Stimulated activated CD8-positive, alpha-beta memory T cell treated with anti-CD3 and anti-CD28 coated beads, Interleukin-7, amount 100 ng/mL, for 48 hours (primary cell): ENCODE data around the gene USH2A.

Experiments
- DNase-seq, 2 donors: peaks; one replicate each; pipeline ENCODE4 v3.0.0-alpha.2; 2020; ENCODE audit warnings: low read depth in 1 of 2; ENCODE audit errors: extremely low read depth in 1 of 2

USH2A gene

GRCh38 chr1:215888159-215888558, 535.1 kb downstream of the USH2A start:
- no peak for DNase-seq

GRCh38 chr1:215887627-215888026, 535.6 kb downstream of the USH2A start:
- DNase-seq: no peak

- no peak for DNase-seq
Observed at GRCh38 chr1:215883004-215883403, 540.2 kb downstream of the USH2A start.

- DNase-seq: no peak
Observed at GRCh38 chr1:215878843-215879242, 544.4 kb downstream of the USH2A start.

- DNase-seq: no peak
Observed at GRCh38 chr1:215878128-215878527, 545.1 kb downstream of the USH2A start.

- no peak for DNase-seq
Observed at GRCh38 chr1:215877452-215877951, 545.7 kb downstream of the USH2A start.

GRCh38 chr1:215875712-215876111, 547.5 kb downstream of the USH2A start:
- no peak for DNase-seq

GRCh38 chr1:215875236-215875635, 548.0 kb downstream of the USH2A start:
- DNase-seq: no peak

GRCh38 chr1:215872658-215873057, 550.6 kb downstream of the USH2A start:
- no peak for DNase-seq

- no peak for DNase-seq
Observed at GRCh38 chr1:215868500-215868899, 554.7 kb downstream of the USH2A start.

- no peak for DNase-seq
Observed at GRCh38 chr1:215865060-215865459, 558.2 kb downstream of the USH2A start.

- no peak for DNase-seq
Observed at GRCh38 chr1:215863796-215864195, 559.5 kb downstream of the USH2A start.

GRCh38 chr1:215860833-215861232, 562.4 kb downstream of the USH2A start:
- no peak for DNase-seq

GRCh38 chr1:215857317-215857716, 565.9 kb downstream of the USH2A start:
- DNase-seq: no peak

- DNase-seq: no peak
Observed at GRCh38 chr1:215845234-215845891, 577.9 kb downstream of the USH2A start.

- no peak for DNase-seq
Observed at GRCh38 chr1:215844777-215845176, 578.5 kb downstream of the USH2A start.

GRCh38 chr1:215844266-215844665, 579.0 kb downstream of the USH2A start:
- no peak for DNase-seq

- DNase-seq: no peak
Observed at GRCh38 chr1:215842905-215843304, 580.3 kb downstream of the USH2A start.

GRCh38 chr1:215835951-215836350, 587.3 kb downstream of the USH2A start:
- DNase-seq: no peak

- no peak for DNase-seq
Observed at GRCh38 chr1:215833941-215834729, 589.1 kb downstream of the USH2A start.

- DNase-seq: no peak
Observed at GRCh38 chr1:215830226-215830810, 592.9 kb downstream of the USH2A start.

- no peak for DNase-seq
Observed at GRCh38 chr1:215825056-215825455, 598.2 kb downstream of the USH2A start.
